Loucy (cell line): Measurements from ENCODE around the gene MGLL.

ENCODE experiments used
- CTCF ChIP-seq: fragments of 200-600 bp; sonication (generic); conservative IDR thresholded peaks from 2 replicates; pipeline ENCODE4 v1.5.1; 2014; ENCODE audit warnings: mild to moderate bottlenecking, antibody characterized with exemption, low read length
- EZH2phosphoT487 ChIP-seq: fragments of 200-600 bp; IDR thresholded peaks from 2 replicates; pipeline ENCODE4 v1.6.1; 2018; ENCODE audit warnings: antibody characterized with exemption, mild to moderate bottlenecking, moderate library complexity, borderline replicate concordance

GRCh38 chr3:127698286-127698685, 124.0 kb downstream of the MGLL start:
- no peak for TF ChIP-seq CTCF
- no peak for TF ChIP-seq EZH2phosphoT487
